Activated T-cell treated with anti-CD3 and anti-CD28 coated beads for 4 hours (primary cell): ENCODE data around the gene ALPK3.

Experiments
- DNase-seq: peaks from one replicate; pipeline ENCODE4 v3.0.0-alpha.2; 2020

Gene ALPK3

DNA sequence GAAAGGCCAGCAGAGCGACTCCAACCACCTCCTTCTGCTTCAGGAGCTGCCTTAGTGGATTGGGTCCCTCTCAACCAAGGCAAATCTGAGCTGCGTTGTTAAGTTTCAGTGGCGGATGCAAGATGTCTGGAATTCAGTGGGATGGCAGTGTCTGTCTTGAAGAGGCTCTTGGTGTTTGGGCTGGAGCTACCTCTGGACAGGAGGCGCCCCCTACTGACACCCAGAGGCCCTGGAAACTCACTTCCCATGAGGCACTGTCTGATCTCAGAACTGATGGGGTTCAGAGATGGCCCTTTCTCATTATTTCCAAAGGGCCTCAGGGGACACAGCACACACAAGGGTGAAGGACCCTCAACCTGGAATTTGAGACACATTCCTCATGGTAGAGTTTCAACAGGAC lies 61.3 kb downstream of the ALPK3 start:
- peak; percentile 31 for DNase-seq

DNA sequence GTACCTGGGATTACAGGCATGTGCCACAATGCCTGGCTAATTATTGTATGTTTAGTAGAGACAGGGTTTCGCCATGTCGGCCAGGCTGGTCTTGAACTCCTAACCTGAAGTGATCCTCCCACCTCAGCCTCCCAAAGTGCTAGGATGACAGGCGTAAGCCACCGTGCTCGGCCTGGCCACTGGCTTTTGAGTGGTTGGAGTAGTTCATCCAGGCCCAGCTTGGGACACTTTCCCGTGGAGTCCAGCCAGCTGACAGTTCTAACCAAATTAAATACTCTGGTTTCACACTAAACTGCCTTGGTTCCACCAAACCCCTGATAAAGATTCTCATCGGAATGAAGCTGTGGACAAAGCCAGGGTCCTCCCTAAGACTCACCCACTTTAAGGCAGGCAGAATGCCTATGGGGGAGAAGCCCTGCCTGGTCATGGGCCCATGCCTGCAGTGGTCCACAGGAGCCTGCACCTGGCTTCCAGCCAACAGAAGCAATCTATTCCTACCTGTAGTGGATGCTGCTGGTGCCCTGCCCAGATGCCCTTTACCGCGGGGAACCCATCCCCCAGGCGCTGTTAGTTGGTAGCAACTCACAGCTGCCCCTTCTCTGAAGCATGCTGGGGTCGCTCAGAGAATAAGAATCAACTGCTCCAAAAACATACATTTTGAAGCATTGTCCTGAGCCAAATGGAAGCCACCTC lies 62.1 kb downstream of the ALPK3 start:
- no peak for DNase-seq

DNA sequence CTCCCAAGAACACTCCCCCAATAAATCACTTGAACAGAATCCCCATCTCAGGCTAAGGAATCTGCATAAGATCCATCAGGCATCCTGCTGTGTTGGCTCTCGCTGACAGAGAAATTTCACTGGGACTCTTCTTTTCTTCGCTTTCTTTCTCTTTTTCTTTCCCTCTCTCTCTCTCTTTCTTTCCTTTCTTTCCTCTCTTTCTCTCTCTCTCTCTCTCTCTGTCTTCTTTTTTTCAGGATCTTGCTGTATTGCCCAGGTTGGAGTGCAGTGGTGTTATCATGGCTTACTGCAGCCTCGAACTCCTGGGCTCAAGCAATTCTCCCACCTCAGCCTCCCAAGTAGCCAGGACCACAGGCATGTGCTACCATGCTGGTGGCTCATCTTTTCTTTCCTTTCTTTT lies 62.9 kb downstream of the ALPK3 start:
- no peak for DNase-seq

DNA sequence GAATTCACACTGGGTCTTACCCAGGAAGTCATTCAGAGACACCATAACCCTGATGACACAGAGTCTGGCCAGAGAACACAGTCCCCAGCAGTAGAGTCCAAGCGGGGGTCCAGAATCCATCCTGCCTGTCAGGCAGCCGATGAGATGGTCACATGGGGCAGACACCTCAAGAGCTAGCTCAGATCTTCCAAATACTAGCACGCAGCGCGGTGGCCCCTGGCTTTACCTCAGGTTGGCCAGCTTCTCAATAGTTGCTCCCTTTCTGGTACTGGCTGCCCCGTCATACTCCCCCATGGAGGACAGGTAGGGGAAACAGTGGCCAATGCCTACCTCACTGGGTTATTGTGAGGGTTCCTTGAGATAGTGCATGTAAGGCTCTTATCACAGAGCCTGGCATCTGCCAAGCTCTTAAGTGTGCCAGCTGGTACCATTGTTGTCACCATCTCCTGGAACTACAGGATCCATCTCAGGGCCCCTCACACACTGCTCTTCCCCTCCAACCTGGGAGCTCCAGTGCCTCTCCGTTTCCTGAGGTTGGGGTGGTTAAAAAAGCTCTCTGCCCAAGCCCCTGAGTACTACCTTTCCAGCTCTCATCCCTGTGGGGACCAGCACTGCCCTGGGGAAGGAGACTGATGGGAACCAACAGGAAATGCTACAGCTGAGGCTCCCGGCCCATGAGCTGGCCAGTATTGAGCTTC lies 63.8 kb downstream of the ALPK3 start:
- DNase-seq: no peak

DNA sequence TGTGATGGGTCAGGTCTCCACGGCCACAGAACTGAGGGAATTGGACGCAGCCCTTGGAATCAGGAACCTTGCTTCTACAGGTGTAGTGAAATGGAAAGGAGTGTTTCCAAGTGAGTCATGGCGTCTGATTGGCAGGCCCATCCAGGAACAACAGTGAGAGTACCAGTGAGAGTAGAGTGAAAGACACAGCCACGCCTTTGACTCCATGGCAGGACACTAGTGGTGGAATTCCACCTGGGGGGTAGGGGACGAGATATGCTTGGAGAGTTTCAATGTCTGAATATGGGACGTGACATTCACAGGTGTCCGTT lies 64.3 kb downstream of the ALPK3 start:
- no peak for DNase-seq

DNA sequence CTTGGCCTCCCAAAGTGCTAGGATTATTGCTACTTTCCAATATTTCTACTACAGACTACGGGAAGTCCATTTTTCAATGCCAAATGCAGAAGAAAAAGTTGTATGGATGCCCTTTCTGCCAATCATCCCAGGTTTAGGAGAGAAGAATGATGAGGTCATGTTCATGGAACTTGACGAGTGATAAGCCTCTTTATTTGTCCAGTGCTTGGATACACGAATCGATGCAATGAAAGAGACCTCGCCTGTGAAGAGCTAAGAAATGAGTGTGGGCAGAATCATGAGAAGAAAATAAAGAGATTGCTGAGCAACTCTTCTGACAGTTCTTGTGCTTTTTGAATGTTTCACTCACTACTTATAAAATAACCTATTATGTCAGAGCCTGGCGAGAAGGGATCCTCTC lies 66.3 kb downstream of the ALPK3 start:
- DNase-seq: no peak

DNA sequence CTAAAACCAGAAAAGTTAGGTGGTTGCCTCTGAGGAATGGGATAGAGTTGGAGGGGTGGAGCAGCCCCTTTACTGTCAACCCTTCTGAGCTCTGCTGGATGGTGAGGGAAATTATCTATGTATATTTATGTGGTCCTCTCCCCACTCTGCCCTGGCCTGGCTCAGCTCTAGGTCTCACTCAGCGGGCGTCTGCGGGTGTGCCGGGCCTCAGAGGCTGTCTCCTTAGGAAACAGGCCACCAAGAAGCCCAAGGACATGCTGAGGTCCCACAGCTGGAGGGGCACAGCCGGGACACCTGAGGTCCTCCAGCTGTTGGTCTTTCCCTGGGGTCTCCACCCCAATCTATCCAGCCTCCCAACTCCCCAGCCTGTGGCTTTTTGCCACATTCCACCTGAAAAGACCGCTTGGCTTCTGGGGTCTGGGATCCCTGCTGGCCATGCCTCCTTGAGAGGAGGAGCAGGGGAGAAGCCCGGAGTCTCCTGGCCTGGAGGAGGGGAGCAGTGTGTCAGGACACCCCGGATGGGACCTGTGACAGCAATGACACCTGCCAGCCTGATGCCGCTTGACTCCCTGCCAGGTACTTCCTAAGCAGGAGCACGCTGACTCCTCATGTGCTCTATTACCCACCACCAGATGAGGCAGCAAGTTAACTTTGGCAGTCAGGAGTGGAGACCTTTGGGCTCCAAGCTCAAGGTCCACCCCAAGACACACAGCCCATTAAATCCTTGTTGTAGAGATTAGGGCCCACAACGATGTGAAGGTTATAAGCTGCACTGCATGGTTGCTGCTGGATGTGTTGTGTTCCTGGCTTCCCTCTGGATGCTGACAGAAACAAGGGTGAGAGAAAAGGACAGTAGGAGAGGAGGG lies 67.0 kb downstream of the ALPK3 start, which contains the start of gene SLC28A1:
SLC28A1 (plus strand) TSS at position 747 of the 866 bp plus-strand sequence. CDS start 3,099 bp downstream, outside the sequence.
- DNase-seq: no peak

DNA sequence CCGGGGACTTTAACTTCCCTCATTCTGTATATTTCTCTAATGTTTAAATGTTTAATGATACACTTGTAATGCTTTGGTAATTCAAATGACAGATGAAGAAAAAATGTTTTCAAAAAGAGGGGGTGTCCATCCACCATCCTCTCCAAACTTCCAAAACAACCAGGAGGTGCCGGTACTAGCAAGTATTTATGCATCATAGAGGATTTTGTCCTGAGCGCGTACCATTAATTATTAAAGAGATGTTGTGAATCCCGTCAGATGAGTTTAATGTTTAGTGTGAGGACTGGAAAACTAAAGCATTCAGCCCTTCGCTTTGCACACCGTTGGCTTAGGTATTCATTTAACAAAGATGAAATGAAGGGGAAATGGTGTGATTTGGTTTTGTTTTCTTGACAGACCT lies 68.6 kb downstream of the ALPK3 start:
- no peak for DNase-seq

DNA sequence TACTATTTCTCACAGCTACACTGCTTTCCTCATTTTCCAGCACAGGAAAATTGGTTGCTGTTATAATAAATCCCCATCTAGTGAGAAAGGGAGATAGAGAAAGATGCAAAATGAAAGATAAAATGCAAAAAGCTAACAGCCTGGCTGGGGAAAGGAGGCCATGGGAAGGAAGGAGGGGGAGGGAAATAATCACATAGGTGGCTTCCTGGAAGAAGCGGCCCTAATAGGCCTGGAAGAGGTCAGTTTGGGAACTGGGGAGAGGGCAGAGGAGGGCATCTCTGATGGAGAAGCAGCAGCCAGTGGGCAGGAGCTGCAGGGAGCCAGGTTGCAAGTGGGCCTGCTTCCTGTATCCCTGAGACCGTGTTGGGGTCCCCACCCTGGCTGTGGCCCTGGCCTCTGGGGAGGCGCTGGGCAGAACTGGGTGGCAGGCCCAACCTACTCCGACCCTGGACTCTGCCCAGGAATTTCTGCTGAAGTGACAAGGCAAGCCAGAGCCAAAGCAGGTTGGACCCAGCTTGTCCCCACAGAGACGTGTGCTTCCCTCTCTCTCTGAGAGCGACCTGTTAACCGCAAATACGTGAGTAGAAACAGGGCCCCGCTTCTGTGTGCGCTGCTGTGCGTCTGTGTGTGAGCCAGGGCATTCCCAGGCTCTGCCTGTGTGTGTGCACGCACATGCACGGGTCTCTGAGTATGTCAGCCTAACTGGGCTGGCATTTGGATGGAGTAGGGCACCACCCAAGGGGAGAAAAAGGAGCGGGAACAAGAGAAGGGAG lies 69.2 kb downstream of the ALPK3 start:
- DNase-seq: no peak

DNA sequence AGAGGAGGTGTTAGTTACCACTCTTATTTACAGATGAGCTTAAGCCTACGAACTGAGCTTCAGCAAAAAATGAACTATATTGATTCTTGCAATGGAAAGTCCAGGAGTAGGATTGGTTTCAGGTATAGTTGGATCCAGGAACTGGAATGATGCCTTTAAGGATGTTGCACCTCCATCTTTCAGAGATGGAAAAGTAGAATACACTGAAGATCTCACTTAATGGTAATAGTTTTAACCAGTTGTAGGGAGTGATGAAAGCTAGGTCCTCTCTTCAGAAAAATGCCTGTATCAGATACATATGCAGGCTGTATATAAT lies 69.8 kb downstream of the ALPK3 start:
- DNase-seq: no peak

DNA sequence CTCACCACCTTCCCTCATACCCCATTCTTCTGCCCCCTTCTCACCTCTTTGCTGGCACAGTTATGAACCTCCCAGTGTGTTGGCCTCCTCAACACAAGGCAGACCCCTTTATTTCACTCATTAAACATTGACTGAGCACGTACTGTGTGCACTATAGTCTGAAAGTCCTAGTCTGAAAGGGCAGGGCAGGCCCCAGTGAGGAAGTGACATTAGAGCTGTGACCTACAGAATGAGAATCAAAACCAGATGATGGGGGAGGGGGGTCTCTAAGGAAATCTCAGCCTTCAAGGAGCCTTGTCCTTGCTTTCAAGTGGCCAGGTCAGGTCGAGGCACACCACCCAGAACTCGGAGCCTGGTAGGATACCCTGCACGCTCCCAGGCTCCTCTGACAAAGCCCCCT lies 70.8 kb downstream of the ALPK3 start:
- no peak for DNase-seq

DNA sequence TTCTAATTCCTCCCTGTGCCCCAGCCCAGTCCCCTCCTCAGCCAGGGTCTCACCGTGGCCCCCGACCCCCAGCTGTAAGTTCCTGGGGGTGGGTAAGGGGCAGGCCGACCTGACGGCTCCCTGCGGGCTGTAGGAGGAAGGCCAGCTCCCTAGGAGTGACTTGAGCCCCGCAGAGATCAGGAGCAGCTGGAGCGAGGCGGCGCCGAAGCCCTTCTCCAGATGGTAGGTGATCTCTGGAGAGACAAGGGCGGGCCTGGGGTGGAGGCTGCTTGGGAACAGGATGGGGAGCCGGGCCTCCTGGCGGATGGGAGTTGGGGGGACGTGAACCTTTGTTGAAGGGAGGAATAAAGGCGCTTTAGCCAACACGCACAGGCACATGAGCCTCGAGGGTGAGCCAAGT lies 71.5 kb downstream of the ALPK3 start:
- no peak for DNase-seq

DNA sequence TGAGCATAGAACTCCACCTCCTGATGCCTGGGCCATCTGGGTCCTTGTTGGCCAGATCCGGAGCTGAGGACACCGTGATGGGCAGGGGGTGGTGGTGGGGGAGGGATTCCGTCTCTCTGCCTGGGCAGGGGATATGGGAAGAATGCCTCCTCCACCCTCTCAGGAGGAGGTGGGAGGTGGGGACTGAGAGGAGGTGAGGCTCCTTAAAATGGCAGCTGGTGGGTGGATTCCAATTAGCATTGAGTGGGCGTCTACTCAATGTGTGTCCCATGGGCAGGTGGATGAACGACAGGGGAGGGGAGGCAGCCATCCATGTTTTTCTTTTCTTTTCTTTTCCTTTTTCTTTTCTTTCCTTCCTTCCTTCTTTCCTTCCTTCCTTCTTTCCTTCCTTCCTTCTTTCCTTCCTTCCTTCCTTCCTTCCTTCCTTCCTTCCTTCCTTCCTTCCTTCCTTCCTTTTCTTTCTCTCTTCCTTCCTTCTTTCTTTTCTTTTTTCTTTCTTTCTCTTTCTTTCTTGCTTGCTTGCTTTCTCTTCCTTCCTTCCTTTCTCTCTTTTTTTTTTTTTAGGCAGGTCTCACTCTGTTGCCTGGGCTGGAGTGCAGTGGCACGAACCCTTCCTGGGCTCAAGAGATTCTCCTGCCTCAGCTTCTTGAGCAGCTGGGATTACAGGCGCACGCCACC lies 72.3 kb downstream of the ALPK3 start:
- no peak for DNase-seq

DNA sequence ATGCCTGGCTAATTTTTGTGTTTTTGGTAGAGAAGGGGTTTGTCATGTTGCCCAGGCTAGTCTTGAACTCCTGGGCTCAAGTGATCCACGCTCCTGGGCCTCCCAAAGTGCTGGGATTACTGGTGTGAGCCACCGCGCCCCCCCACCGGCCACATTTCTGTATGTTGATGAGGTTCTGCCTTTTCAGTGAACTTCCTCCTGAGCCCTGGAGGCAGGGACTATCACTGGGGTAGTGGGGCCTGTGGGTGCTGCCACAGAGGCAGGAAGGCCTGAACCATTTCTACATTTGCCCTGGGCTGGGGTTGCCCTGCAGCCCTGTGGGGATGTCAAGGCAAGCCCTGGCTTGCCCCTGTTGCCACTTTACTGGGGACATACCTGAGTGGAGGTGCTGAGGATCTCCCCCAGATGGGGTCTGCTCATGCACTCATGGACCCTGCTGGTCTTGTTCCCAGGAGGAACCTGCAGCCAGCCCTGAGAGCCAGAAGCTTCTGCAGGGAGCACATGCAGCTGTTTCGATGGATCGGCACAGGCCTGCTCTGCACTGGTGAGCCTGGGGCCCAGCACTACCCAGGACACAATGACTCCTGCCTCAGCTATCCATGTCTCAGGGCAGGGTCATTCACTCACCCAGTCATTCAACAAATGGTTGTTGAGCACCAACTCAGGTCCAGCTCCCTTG lies 73.0 kb downstream of the ALPK3 start:
- DNase-seq: no peak

DNA sequence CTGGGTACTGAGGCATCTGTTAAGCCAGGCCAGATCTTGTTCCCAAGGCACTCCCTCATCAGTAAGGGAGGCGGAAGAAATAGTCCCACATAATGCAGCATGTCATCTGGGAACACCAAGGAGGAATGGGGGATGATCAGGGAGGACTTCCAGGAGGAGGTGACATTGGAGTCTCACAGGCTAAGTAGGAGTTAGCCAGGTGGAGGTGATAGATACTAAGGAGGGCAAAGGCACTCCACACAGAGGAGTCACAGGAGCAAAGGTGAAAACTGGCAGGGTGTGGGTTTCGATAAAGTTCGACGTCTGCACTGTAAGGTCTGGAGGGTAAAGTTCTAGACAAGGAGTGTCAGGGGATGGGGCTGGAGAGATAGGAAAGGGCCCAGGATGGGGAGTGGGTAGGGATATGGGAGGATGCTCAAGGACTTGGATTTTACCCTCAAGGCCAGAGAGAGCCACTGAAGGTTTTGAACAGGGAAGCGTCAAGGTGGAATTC lies 73.6 kb downstream of the ALPK3 start:
- DNase-seq: no peak

DNA sequence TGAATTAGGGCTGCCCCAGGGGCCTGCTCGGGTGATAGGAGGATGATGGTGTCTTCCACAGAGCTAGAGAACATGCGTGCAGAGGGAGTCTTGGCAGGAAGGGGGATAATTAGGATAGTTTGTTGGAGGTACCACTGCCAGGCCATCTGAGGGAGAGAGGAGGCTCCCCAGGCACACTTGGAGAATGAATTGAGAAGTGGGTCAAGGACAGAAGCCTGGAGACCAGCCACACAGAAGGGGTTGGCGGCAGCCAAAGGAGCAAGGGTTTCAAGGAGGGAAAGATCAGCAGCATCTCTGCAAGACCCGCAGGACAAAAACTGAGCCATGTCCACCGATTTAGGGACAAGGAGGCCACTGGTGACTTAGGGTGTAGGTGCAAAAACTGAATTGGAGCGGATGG lies 74.2 kb downstream of the ALPK3 start:
- DNase-seq: no peak

DNA sequence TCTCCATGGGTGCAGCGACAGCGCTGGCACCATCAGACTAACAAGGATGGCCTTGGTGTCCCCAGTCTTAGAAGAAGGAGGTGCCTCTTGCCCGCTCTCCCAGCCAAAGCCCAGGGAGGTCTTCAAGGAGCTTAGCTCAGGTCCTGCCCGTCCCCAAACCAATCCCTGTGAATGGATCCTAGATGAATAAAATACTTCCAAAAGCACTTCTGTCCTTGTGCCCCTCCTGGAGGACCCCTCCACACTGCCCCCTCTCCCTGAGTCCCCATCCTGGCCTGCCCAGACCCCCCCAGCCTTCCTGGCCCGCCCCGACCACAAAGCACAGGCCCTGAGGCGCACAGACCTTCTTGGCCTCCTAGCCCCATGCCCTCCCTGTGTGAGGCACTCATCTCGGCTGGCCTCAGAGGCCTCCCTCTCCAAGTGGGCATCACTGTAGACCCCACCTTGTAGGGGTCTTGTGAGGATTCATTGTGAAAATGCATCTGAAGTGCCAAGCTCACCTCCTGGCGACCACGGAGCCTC lies 75.7 kb downstream of the ALPK3 start:
- DNase-seq: no peak

DNA sequence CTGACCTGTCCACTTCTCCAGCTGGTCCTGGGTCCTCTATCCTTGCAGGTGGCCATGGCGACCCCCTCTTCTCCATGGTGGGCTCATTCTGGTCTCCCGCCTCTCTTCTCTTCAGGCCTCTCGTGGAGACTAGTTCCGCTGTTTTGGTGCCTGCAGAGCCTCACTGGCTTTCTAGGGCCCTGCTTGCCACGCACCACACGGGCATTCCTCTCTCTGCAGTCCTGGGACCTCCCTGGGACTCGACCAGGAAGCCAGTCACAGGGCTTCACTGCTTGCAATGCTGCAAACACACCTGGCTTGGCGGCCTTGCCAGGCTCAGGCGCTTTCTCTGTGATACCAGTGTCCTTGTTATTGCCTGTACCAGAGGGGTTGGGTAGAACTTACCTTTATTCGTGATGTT lies 76.5 kb downstream of the ALPK3 start:
- DNase-seq: no peak

DNA sequence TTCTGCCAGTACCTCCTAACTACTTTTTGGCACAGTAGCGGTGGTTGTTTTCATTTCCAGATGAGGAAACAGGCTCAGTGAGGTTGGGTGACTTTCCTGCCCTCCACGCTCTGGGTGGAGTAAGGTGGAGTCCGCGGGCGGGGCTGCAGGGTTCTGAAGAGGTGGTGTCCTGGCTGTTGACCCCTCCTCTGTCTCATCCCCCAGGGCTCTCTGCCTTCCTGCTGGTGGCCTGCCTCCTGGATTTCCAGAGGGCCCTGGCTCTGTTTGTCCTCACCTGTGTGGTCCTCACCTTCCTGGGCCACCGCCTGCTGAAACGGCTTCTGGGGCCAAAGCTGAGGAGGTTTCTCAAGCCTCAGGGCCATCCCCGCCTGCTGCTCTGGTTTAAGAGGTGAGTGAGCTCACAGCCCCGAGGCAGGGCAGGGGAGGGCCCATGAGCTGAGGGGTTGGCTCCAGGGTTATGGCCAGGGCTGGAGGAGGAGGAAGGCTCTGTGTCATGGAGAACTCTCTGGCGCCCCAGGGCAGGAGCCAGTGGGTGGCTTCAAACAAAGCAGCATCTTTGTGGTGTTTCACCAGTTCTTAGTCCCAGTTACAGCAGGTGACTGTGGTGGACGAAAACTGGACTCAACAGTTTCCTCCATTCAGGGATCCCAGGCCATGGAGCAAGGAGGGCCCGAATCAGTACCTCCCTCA lies 77.7 kb downstream of the ALPK3 start:
- DNase-seq: no peak

DNA sequence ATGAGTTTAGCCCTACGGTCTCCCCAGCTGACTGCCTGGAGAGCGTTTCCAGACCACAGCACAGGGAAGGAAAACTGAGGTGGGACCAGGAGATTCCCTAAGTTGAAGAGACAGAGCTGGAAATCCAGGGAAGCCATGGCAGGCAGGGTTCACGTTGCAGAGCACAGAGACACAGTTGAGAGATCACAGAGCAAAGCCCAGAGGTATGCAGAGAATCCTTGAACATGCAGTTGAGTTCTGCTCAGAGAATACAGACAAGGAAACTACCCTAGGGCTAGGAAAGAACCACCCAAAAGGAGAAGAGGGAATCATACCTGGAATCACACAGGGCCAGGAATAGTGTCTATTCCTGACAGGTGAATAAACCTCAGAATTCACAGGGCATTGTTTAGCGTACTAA lies 81.6 kb downstream of the ALPK3 start:
- no peak for DNase-seq

DNA sequence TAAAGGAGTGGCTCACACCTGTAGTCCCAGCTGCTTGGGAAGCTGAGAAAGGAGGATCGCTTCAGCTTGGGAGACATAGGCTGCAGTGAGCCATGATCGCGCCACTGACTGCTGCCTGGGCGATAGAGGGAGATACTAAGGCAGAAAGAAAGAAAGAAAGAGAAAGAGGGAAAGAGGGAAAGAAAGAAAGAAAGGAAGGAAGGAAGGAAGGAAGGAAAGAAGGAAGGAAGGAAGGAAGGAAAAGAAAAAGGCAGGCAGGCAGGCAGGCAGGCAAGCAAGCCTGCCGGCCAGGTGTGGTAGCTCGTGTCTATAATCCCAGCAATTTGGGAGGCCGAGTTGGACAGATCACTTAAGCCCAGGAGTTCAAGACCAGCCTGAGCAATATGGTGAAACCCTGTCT lies 82.6 kb downstream of the ALPK3 start:
- DNase-seq: no peak
